MCF 10A (cell line): Measurements from ENCODE around the gene TSPAN11. TPM values are rescaled to one million over a fixed set of nuclear protein-coding genes. Genes with fewer than 3 reads are reported as not detected.
A peak's percentile ranks its signal among the peaks of the same experiment; 100 is the strongest.

ENCODE experiments used
- BruUV-seq: library from RNA; stranded (reverse); fragments of 400-500 nt; replicated peaks from 2 replicates; lab custom pipeline; 2021; lab: Mats Ljungman, UMichigan
- CTCF ChIA-PET: fragments of 300-600 bp; sonication (Branson Sonifier 250); formaldehyde crosslinking; extraction: SDS; loops from one replicate; lab custom pipeline; 2021; ENCODE audit warnings: antibody characterized with exemption, inconsistent platforms; lab: Yijun Ruan, JAX
- POLR2A ChIA-PET: fragments of 300-600, 350-650 bp; sonication (Branson Sonifier 250); formaldehyde crosslinking; extraction: SDS; loops from one replicate; lab custom pipeline; 2020; ENCODE audit warnings: antibody characterized with exemption, inconsistent platforms; lab: Yijun Ruan, JAX
- DNase-seq: peaks from one replicate; pipeline ENCODE4 v3.0.0-alpha.2; 2018; ENCODE audit not compliant: unreplicated experiment
- H3K27ac Mint-ChIP-seq: one replicate; pipeline ENCODE4 v1.8.0; 2022; ENCODE audit warnings: mild to moderate bottlenecking, low read depth, mixed read lengths; ENCODE audit not compliant: unreplicated experiment
- H3K27me3 Mint-ChIP-seq: one replicate; pipeline ENCODE4 v1.8.0; 2022; ENCODE audit warnings: mixed read lengths; ENCODE audit not compliant: insufficient read depth, unreplicated experiment
- H3K36me3 Mint-ChIP-seq: one replicate; pipeline ENCODE4 v1.8.0; 2022; ENCODE audit warnings: mild to moderate bottlenecking, moderate library complexity, mixed read lengths; ENCODE audit not compliant: insufficient read depth, unreplicated experiment
- H3K4me1 Mint-ChIP-seq: one replicate; pipeline ENCODE4 v1.8.0; 2022; ENCODE audit warnings: mixed read lengths; ENCODE audit not compliant: insufficient read depth, unreplicated experiment
- H3K4me3 Mint-ChIP-seq: one replicate; pipeline ENCODE4 v1.8.0; 2022; ENCODE audit warnings: mild to moderate bottlenecking, moderate library complexity, mixed read lengths; ENCODE audit not compliant: unreplicated experiment
- H3K9me3 Mint-ChIP-seq: one replicate; pipeline ENCODE4 v1.8.0; 2022; ENCODE audit warnings: mixed read lengths; ENCODE audit not compliant: unreplicated experiment
- intact Hi-C: fragments of 100-400 bp; cut with micrococcal nuclease; formaldehyde crosslinking; loops from 2 replicates; pipeline ENCODE4 v1.14.1; 2022
- total RNA-seq: library from RNA; stranded (reverse); gene quantifications from 2 replicates; pipeline ENCODE4 v1.2.3, GENCODE V29; 2022
- TF ChIP-seq, protein P1 (sequence below): fragments of 200-600 bp; IDR thresholded peaks from one replicate; pipeline ENCODE4 v1.8.0; 2022; ENCODE audit warnings: antibody characterized with exemption, mild to moderate bottlenecking; ENCODE audit not compliant: unreplicated experiment

Gene TSPAN11
- total RNA-seq, 1 experiment from 2014 or later: not detected

DNA sequence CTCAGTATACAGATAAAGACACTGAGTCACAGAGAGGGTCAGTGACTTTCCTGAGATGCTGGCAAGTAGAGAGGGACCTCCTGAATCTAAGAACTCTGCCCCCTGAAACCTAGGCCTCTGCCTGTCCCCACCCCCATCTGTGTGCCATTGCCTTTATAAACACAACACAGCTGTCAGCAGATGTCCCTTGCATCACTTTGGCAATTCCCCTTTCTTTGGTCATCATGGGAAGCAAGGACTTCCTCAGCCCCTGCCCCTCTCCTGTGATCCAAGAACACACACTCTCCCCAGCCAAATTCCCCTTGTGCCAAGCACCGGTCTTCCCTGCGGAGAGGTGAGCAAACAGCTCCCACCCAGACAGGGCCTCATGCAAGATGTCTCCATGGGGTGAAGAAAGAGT is 8.3 kb downstream of the TSPAN11 start:
- no peak overlapping the region for H3K4me3 Mint-ChIP-seq
- no TSS peak for BruUV-seq
- H3K27me3 Mint-ChIP-seq: peaks cover 34% of the 10 kb centered on the region
- no peaks in the 10 kb centered on the region for H3K4me1 Mint-ChIP-seq
- no peak overlapping the region for H3K27ac Mint-ChIP-seq
- intact Hi-C loops: no loop called here
- TF ChIP-seq, protein P1, sequence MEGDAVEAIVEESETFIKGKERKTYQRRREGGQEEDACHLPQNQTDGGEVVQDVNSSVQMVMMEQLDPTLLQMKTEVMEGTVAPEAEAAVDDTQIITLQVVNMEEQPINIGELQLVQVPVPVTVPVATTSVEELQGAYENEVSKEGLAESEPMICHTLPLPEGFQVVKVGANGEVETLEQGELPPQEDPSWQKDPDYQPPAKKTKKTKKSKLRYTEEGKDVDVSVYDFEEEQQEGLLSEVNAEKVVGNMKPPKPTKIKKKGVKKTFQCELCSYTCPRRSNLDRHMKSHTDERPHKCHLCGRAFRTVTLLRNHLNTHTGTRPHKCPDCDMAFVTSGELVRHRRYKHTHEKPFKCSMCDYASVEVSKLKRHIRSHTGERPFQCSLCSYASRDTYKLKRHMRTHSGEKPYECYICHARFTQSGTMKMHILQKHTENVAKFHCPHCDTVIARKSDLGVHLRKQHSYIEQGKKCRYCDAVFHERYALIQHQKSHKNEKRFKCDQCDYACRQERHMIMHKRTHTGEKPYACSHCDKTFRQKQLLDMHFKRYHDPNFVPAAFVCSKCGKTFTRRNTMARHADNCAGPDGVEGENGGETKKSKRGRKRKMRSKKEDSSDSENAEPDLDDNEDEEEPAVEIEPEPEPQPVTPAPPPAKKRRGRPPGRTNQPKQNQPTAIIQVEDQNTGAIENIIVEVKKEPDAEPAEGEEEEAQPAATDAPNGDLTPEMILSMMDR: no peak
- CTCF ChIA-PET: interaction anchor here (1.4 kb wide), 1 partner anchor 41 kb away, joined by 5 read pairs; no protein-coding TSS in a partner anchor
- no peaks in the 10 kb centered on the region for H3K9me3 Mint-ChIP-seq
- no peaks in the 10 kb centered on the region for H3K36me3 Mint-ChIP-seq
- DNase-seq: peak; percentile 11
- POLR2A ChIA-PET: no interaction called here

DNA sequence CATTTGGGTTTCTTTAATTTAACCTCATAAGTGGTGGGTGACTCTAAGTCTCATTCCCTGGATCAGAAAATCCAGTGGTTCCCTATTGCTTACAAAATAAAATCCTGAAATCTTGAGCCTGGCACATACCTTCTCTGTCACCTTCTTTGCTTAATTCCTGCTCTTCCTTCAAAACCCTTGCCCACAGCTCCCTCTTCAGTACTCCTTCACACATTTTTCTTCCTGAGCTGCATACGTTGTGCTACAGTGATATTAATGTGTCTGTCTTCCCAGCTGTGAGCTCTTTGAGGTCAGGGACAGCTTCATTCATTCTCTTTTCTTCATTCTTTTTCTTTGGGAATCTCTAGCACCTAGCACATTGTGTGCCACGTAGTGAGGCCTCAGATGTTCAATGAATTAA is 9.5 kb downstream of the TSPAN11 start:
- POLR2A ChIA-PET: no interaction called here
- H3K4me3 Mint-ChIP-seq: no peak overlapping the region
- no peaks in the 10 kb centered on the region for H3K36me3 Mint-ChIP-seq
- no peaks in the 10 kb centered on the region for H3K4me1 Mint-ChIP-seq
- DNase-seq: no peak
- no peak overlapping the region for H3K27ac Mint-ChIP-seq
- TF ChIP-seq, protein P1: no peak
- CTCF ChIA-PET: interaction anchor here (0.6 to 1.4 kb wide), 3 partner anchors 10 to 77 kb away, joined by 3 to 5 read pairs (median 4); partner anchors contain the start of gene TSPAN11
- intact Hi-C loops: no loop called here
- no TSS peak for BruUV-seq
- no peaks in the 10 kb centered on the region for H3K9me3 Mint-ChIP-seq
- H3K27me3 Mint-ChIP-seq: peaks cover 22% of the 10 kb centered on the region

DNA sequence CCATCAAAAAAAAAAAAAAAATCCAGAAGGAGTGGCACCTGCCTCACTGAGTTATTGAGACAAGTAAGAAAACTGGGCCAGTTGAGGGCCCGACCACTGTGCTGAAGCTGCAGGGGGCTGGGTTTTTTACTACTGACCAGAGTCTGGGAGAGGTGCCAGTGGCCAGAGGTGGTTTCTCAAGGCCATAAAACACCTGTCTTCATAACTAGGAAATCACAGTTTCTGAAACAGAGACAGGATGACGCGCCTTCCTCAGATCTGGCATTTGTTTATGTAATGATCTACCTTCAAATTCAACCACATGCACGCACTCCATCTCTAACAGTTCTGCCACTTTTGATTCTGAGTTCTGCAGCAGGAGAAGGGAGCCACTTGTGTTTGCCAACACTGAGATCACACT is 12.7 kb downstream of the TSPAN11 start:
- POLR2A ChIA-PET: no interaction called here
- no peak overlapping the region for H3K27ac Mint-ChIP-seq
- no peaks in the 10 kb centered on the region for H3K36me3 Mint-ChIP-seq
- no peaks in the 10 kb centered on the region for H3K4me1 Mint-ChIP-seq
- intact Hi-C loops: no loop called here
- CTCF ChIA-PET: no interaction called here
- peaks cover 22% of the 10 kb centered on the region for H3K27me3 Mint-ChIP-seq
- DNase-seq: peak; percentile 28
- BruUV-seq: no TSS peak
- TF ChIP-seq, protein P1: no peak
- no peaks in the 10 kb centered on the region for H3K9me3 Mint-ChIP-seq
- H3K4me3 Mint-ChIP-seq: no peak overlapping the region

DNA sequence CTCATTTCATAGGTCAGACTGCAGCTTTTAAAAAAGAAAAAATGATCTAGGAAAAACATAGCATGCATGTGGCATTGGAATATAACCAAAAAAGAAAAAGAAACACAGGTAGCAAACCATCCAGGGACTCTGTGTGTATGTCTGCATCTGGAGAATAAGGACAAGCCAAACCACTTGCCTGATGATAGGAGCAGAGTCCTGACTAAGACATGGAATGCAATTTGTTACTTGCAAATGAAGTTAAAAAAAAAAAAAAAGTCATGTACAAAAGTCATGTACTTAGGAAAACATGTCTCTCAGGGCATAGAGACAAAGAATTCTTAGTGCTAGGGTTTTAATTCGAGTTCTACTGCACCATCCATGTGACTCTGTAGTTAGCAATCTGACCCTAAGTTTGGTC is 15.9 kb downstream of the TSPAN11 start:
- intact Hi-C loops: no loop called here
- no peak overlapping the region for H3K27ac Mint-ChIP-seq
- H3K36me3 Mint-ChIP-seq: no peaks in the 10 kb centered on the region
- POLR2A ChIA-PET: interaction anchor here (1.0 kb wide), 1 partner anchor 36 kb away, joined by 4 read pairs; no protein-coding TSS in a partner anchor
- CTCF ChIA-PET: interaction anchor here (0.6 kb wide), 1 partner anchor 78 kb away, joined by 3 read pairs; no protein-coding TSS in a partner anchor
- no TSS peak for BruUV-seq
- H3K9me3 Mint-ChIP-seq: no peaks in the 10 kb centered on the region
- TF ChIP-seq, protein P1: no peak
- no peak for DNase-seq
- H3K27me3 Mint-ChIP-seq: peaks cover 7% of the 10 kb centered on the region
- H3K4me1 Mint-ChIP-seq: no peaks in the 10 kb centered on the region
- no peak overlapping the region for H3K4me3 Mint-ChIP-seq
